Measurements from ENCODE around the gene ZBTB7C.

GRCh38 chr18:48058486-48058885 is 350.7 kb downstream of the ZBTB7C start:
- TF ChIP-seq EP300 (IDR thresholded peaks at IDR 0.05) (no peak), CTCF (IDR thresholded peaks at IDR 0.05) (no peak), POLR2AphosphoS5 (IDR thresholded peaks at IDR 0.05) (no peak)
